ENCODE measurements around the gene SCMH1. TPM values are rescaled to one million over a fixed set of nuclear protein-coding genes. Genes with fewer than 3 reads are reported as not detected.
A peak's percentile ranks its signal among the peaks of the same experiment; 100 is the strongest.

SCMH1 gene
- total RNA-seq, 1 experiment from 2014 or later, result 39.5 TPM

DNA sequence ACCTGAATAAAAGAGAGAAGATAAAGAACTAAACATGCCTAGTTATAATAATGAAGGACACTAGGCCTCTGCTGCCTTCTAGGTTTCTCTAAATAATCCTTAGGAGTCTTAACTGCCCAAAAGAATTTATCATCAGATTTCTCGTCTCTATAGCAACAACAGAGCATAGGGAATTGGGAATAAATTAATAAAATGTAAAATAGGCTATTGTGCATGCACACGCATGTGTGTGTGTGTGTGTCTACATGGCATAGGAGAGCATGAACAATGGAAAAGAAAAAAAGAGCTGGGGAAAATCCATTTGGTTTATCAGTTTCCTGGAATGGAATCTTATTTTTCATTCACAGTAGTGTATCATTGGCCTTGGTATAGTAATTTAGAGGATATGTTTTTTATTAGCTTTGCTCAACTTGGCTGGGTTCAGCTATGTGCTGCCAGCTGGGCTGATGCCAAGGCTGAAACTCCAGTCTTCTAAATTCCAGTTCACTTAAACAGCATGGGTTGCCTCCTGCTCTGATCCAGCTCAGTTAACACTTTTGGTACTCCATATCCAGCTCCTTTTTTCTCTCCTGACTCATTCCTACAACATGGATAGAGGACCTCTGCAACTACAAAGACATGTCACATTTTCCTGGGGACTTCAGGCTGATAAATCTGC is 140.0 kb downstream of the SCMH1 start:
- no TSS peak for BruUV-seq (replicated peaks)
- no peaks in the 10 kb centered on the region for H4K20me1 ChIP-seq (ENCODE audit: insufficient read depth)
- no peaks in the 10 kb centered on the region for H3K9me2 ChIP-seq (ENCODE audit: insufficient read depth)
- DNase-seq, result peak; percentile 41 to 61
- no peaks in the 10 kb centered on the region for H3K79me2 ChIP-seq (ENCODE audit: low read depth)
- H3K4me1 ChIP-seq (replicated peaks; ENCODE audit: insufficient read depth), result peaks cover 4% of the 10 kb centered on the region; the same call in 1 of the 2 replicates
- no peaks in the 10 kb centered on the region for H3F3A ChIP-seq (ENCODE audit: insufficient read depth, low read depth)
- intact Hi-C loops (cut with micrococcal nuclease; ENCODE audit: unreplicated experiment), result no loop called here
- H2AFZ ChIP-seq, result no peak overlapping the region
- TF ChIP-seq, protein P1, sequence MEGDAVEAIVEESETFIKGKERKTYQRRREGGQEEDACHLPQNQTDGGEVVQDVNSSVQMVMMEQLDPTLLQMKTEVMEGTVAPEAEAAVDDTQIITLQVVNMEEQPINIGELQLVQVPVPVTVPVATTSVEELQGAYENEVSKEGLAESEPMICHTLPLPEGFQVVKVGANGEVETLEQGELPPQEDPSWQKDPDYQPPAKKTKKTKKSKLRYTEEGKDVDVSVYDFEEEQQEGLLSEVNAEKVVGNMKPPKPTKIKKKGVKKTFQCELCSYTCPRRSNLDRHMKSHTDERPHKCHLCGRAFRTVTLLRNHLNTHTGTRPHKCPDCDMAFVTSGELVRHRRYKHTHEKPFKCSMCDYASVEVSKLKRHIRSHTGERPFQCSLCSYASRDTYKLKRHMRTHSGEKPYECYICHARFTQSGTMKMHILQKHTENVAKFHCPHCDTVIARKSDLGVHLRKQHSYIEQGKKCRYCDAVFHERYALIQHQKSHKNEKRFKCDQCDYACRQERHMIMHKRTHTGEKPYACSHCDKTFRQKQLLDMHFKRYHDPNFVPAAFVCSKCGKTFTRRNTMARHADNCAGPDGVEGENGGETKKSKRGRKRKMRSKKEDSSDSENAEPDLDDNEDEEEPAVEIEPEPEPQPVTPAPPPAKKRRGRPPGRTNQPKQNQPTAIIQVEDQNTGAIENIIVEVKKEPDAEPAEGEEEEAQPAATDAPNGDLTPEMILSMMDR (conservative IDR thresholded peaks at IDR 0.05), result no peak
- no peak for TF ChIP-seq EZH2 (IDR thresholded peaks at IDR 0.05; ENCODE audit: low read depth)
- no peak overlapping the region for H3K4me3 ChIP-seq
- ChIA-PET CTCF (no interaction called here), POLR2A (ENCODE audit: unreplicated experiment) (interaction anchor here (0.7 to 0.9 kb wide), 2 partner anchors 88 to 1214 kb away, joined by 3 to 5 read pairs; no protein-coding TSS in a partner anchor)
- H3K27me3 ChIP-seq (ENCODE audit: insufficient read depth, low read depth), result no peaks in the 10 kb centered on the region
- H3K27ac ChIP-seq, result no peak overlapping the region
- H3K4me2 ChIP-seq, result no peak overlapping the region
- no peaks in the 10 kb centered on the region for H3K36me3 ChIP-seq (ENCODE audit: low read depth)
- no peaks in the 10 kb centered on the region for H3K9me3 ChIP-seq (ENCODE audit: insufficient read depth, low read depth)

DNA sequence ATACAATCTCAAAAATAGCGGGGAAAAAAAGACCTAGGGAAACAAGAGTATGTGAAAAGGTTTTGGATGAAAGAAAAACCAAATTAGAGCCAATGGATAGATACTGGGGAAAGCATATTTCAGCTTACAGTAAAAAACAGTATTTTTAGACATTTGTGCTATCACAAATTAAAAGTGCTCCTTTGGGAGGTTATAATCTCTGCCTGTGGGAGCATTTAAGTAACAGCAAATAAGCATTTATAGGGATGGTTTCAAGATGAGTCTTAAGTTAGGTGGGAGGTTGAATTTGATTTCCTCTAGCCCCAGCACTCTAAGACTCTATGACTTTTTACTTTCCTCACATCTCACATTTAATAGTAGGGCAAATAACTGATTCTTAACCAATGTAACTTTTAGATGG is 141.0 kb downstream of the SCMH1 start:
- no TSS peak for BruUV-seq (replicated peaks)
- no peak overlapping the region for H3K27ac ChIP-seq
- no peak overlapping the region for H3K4me2 ChIP-seq
- POLR2A ChIA-PET (ENCODE audit: unreplicated experiment), result no interaction called here
- no peaks in the 10 kb centered on the region for H4K20me1 ChIP-seq (ENCODE audit: insufficient read depth)
- H3F3A ChIP-seq (ENCODE audit: insufficient read depth, low read depth), result no peaks in the 10 kb centered on the region
- no peaks in the 10 kb centered on the region for H3K9me3 ChIP-seq (ENCODE audit: insufficient read depth, low read depth)
- intact Hi-C loops (cut with micrococcal nuclease; ENCODE audit: unreplicated experiment), result no loop called here
- no peaks in the 10 kb centered on the region for H3K27me3 ChIP-seq (ENCODE audit: insufficient read depth, low read depth)
- no peak for DNase-seq
- peaks cover 4% of the 10 kb centered on the region; the same call in 1 of the 2 replicates for H3K4me1 ChIP-seq (replicated peaks; ENCODE audit: insufficient read depth)
- H3K79me2 ChIP-seq (ENCODE audit: low read depth), result no peaks in the 10 kb centered on the region
- H2AFZ ChIP-seq, result no peak overlapping the region
- H3K36me3 ChIP-seq (ENCODE audit: low read depth), result no peaks in the 10 kb centered on the region
- H3K9me2 ChIP-seq (ENCODE audit: insufficient read depth), result no peaks in the 10 kb centered on the region
- CTCF ChIA-PET, result no interaction called here
- TF ChIP-seq, protein P1 (conservative IDR thresholded peaks at IDR 0.05), result no peak
- no peak for TF ChIP-seq EZH2 (IDR thresholded peaks at IDR 0.05; ENCODE audit: low read depth)
- H3K4me3 ChIP-seq, result no peak overlapping the region

DNA sequence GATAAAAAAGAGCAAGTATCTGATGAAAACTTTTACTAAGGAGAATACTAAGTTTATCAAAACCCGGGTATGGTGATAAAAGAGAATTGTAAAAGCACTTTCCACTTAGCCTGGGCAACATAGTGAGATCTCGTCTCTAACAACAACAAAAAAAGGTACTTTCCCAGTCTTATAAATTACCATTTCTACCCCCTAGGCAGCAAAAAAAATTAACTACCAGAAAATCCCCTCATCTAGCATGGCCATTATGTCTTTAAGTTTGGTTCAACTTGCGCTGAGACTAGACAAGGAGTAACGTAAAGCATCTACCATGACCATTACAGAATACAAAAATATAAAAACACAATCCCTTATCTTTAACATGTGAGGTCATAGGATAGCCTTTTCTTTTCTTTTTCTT is 141.9 kb downstream of the SCMH1 start:
- CTCF ChIA-PET, result no interaction called here
- no peak overlapping the region for H3K4me2 ChIP-seq
- no peak for TF ChIP-seq EZH2 (IDR thresholded peaks at IDR 0.05; ENCODE audit: low read depth)
- TF ChIP-seq, protein P1 (conservative IDR thresholded peaks at IDR 0.05), result no peak
- DNase-seq, result no peak
- POLR2A ChIA-PET (ENCODE audit: unreplicated experiment), result interaction anchor here (0.6 kb wide), 1 partner anchor 1065 kb away, joined by 3 read pairs; no protein-coding TSS in a partner anchor
- no peaks in the 10 kb centered on the region for H4K20me1 ChIP-seq (ENCODE audit: insufficient read depth)
- no peak overlapping the region for H2AFZ ChIP-seq
- H3K79me2 ChIP-seq (ENCODE audit: low read depth), result no peaks in the 10 kb centered on the region
- no TSS peak for BruUV-seq (replicated peaks)
- no peaks in the 10 kb centered on the region for H3F3A ChIP-seq (ENCODE audit: insufficient read depth, low read depth)
- H3K4me3 ChIP-seq, result no peak overlapping the region
- no peaks in the 10 kb centered on the region for H3K36me3 ChIP-seq (ENCODE audit: low read depth)
- H3K27ac ChIP-seq, result no peak overlapping the region
- no peaks in the 10 kb centered on the region for H3K9me3 ChIP-seq (ENCODE audit: insufficient read depth, low read depth)
- H3K4me1 ChIP-seq (replicated peaks; ENCODE audit: insufficient read depth), result peaks cover 4% of the 10 kb centered on the region; the same call in 1 of the 2 replicates
- no peaks in the 10 kb centered on the region for H3K27me3 ChIP-seq (ENCODE audit: insufficient read depth, low read depth)
- H3K9me2 ChIP-seq (ENCODE audit: insufficient read depth), result no peaks in the 10 kb centered on the region
- intact Hi-C loops (cut with micrococcal nuclease; ENCODE audit: unreplicated experiment), result no loop called here
